DMS153 treated with DMSO at 0.1 percent for 48 hours (cell line): ENCODE measurements around the gene PLEKHS1.
"Not testable (repeated sequence)": the region's sequence is repeated elsewhere in the genome, so short reads cannot be mapped to it uniquely, and the experiment has no call there.

Source experiments
- DNase-seq: peaks from one replicate; lab custom pipeline; 2025; ENCODE audit not compliant: unreplicated experiment; lab: John Stamatoyannopoulos, UW

Gene PLEKHS1

DNA sequence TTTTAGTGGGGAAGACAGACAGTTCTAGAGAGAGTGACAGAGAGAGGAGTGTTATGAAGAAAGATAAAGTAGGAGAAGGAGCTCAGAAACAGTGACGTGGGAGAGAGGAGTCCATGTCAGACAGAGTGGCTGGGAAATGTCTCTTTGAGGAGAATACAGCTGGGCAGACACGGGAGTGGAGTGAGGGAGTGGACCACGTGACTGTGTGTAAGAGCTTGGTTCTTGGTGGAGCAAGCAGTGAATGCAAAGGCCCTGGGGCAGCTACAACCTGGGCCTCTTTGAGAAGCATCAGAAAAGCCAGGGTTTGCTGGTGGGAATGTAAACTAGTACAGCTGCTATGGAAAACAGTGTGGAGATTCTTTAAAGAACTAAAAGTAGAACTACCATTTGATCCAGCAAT lies 11.9 kb upstream of the PLEKHS1 start:
- DNase-seq, result no peak

DNA sequence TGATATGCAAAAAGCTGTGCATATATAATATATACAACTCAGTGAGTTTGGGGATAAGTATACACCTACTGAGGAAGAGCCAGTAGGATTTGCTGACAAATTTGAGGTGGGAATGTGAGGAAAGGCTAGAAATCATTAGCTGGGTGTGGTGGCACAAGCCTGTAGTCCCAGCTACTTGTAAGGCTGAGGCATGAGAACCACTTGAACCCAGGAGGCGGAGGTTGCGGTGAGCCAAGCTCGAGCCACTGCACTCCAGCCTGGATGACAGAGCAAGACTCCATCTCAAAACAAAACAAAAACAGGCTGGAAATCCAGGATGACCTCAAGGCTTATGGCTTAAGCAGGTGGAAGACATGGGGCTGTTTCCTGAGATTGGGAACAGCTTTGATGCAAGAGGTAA lies 10.6 kb upstream of the PLEKHS1 start:
- DNase-seq, result no peak

DNA sequence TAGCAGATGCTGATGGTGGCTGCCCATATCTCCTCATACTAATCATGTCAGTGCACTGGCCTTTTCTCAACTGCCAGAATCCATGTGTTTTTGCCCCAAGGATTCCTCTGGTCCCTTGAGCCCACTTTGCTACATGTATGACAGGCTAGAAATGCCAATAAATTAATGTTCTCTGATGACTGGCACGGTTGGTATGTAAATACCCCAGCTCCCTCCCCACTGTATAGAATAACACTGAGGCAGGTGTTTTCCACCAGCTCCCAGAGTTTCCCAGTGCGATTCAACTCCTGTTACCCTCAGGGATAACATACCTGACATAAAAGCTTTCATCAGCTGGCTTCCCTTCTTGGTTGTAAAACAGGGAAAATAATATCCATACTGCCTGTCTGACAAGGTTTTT lies 9.0 kb upstream of the PLEKHS1 start:
- no peak for DNase-seq

DNA sequence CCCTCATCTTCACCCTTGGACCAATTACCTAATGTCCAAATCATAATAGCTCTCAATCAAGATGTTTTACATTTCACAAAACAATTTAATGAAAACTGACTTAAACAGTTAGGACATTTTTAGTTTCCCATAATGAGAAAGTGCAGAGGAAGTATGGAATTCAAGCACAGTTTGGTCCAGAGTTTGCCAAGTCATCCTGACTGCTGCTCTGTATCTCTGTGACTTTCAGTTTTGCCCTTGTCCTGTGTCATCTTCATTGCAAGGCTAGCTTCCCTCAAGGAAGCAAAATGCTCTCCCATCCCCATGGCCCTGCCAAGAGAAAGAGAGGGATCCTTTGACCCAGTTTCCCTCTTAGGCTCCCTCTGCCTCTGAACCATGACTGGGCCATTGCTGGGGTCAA lies 7.9 kb upstream of the PLEKHS1 start:
- no peak for DNase-seq

DNA sequence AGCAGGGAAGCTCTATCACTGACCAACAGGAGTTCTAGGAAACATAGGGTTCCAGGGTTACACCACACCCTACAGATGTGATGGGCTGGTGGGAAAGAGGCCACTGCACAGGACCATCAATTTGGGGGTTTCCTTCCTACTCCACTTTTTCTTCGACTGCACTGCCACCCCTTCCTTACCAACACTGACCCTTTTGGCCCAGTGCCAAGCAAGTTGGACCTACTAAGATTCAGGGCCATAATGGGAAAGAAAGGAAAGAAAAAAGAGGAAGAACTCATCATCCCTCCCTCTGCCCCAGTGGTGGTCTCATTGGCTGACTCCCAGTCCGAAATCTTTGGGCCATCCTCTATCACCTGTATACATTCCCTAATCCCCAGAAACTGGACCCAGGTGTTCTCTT lies 6.1 kb upstream of the PLEKHS1 start:
- no peak for DNase-seq

DNA sequence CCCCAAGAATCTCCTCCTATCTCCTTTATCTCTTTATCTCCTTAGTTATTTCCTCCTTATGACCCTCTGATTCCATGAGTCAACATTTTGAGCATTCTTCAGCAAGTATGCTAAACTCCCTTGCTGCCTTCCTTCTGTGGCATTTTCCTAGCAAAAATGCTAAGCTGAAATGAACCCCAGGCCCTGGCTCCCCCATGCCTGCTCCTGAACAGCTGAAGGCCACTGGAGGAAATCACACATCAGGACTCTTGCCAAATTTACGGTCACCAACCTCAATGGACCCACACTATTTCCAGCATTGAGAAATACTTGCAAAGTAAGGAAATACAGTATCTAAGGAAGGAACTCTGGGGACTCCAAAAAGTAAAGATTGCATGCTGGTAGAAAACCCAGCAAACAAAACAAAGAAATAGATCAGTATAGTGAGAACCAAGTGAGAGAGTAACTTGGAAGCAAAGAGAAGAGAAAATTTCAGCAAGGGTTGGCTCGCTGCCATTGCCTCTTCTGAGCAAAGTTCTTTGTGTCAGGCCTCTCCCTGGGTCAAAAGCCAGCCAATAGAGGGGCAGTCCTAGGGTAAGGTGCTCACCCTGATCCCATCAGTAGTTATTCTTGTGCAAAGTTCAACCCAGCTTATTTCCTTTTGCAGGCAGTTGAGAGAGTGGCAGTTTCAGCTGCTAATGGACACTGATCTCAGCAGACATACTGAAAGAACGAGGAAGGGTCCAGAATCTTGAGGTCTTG lies 5.1 kb upstream of the PLEKHS1 start:
- no peak for DNase-seq

DNA sequence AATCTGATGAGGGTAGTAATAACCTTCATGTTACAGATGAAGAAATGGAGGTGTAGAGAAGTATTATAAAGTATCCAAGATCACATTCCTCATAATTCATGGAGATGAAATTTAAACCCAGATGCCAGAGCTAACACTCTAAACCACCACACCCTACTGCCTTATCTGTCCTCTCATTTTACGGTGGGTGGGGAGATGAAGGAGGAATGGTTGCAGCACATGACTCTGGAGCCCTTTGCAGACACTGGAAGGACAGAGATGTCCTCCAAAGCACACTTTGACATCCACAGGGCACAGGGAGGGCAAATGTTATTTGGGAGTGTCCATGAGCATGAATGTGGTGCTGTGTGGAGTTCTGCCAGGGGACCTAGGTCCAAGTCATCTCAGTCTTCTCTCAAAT lies 1.1 kb downstream of the PLEKHS1 start:
- no peak for DNase-seq

DNA sequence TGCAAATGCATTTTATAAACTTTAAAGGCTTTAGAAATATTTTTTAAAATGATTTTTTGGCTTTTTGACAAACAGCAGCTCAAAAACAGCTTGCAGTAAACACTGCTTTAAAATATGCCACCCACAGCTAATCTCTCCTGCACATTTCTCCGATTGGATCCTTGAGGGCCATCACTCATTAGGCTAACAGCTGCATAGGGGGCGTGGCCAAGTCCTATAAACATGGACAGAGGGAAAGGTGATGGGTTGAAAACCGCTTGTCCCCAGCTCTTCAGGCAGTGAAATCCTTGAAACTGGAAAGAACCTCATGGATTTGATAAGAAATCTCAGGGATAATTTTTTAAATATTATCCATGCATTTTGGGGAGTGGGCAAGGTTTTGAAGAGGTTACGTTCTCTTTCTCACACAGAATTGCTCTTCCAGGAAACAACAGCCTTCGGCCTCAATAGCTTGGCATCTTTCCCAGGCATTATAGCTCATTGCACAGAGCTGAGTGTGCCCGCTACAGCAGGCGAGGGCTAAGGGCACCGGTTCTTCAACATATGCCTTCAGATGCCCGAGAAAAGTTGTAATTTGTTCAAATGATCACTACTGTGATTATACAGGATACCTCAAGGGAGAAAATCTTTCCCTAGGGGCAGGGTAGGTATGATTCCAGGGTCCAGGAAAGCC lies 1.7 kb downstream of the PLEKHS1 start:
- no peak for DNase-seq

DNA sequence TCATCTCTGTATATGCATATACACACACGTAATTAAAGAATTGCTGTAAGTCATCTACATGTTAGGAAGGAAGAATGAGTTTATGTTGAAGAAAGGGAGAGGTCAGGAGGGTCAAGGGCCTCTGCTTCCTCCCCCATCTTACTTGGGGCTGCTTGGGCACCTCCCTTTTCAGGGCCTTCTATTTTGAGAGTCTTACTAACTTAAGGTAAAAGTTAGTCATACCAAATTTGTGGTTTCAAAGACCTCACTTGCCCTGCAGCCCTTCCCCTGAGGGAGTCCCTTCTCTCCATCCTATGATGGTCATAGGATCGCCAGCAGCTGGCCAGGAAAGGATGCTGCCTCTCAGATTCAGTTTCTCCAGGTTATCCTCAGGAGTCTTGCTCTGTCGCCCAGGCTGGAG lies 2.6 kb downstream of the PLEKHS1 start:
- DNase-seq, result no peak

DNA sequence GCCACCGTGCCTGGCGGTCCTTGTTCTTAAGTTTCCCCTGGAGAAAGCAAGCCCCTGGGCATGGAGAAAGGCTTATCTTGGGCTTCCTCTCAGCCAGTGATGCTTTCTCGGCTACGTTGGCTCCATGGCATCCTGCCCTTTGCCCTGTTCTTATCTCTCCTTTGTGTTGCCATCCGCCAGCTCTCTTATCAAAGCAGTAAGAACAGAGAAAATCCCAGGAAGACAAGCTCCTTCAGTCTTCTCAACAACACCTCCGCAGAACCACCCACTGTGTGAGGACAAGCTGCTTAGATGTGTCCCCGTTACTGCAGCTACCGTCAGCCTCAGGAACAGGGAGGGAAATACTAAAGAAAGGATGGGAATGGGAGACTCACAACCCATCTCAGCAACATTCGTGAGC lies 3.3 kb downstream of the PLEKHS1 start:
- no peak for DNase-seq

DNA sequence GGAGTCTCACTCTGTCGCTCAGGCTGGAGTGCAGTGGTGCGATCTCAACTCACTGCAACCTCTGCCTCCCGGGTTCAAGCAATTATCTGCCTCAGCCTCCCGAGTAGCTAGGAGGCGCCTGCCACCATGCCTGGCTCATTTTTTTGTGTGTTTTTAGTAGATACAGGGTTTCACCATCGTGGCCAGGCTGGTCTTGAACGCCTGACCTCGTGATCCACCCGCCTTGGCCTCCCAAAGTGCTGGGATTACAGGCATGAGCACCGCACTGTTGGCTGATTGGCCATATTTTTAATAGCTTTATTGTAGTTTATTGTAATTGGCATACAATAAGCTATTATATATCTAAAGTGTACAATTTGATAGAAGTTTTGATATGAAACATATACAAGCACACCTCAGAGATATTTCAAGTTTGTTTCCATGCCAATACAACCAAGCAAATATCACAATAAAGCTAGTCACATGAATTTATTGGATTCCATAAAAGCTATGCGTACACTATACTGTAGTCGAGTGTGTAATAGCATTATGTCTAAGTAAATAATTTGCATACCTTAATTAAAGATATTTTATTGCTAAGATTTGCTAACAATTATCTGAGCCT lies 5.6 kb downstream of the PLEKHS1 start:
- DNase-seq, result no peak

DNA sequence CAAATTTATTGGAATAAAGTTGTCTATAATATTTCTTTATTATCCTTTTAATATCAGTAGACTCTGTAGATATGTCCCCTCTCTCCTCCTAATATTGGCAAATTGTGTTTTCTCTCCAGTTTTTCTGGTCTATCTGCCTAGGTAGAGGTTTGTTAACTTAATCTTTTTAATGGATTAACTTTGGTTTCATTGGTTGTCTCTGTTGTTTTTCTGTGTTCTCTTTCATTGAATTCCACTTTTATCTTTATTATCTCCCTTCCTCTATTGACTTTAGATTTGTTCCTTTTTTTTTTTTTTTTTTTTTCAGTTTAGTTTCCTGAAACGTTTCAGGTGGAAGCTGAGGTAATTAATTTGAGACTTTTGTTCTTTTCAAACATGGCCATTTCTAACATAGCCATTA lies 10.6 kb downstream of the PLEKHS1 start:
- no peak for DNase-seq

DNA sequence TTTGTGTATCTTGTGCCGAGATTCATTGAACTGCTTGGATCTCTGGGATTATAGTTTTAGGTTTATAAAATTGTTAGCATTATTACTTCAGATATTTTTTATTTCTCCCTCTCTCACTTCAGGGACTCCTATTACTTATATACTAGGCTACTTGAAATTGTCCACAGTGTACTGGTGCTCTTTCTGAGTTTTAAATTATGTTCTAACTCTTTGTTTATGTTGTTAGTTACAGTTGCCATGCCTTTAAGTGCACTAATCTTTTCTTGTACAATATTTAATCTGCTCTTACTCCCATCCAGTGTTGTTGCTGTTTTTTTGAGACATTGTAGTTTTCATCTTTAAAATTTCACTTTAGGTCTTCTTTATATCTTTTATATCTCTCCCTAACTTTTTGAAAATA lies 13.1 kb downstream of the PLEKHS1 start:
- DNase-seq, result no peak

DNA sequence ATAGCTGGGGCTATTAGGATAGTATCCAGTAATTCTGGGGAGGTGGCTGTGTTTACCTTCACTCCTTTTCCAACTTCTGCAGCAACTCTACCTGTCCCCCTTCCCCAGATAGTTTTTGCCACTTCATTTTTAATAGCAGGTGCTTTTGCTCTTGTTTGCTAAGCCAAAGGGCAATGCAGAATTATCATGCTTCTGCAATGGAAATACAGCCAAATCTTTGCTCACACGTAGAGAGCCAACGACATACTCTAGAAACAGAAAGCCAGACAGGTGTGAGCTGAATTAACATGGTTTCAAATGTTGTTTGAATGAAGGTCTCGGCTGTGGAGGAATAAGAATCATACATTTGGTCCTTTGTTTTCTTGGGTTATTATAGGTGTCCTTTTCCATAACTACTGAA lies 14.4 kb downstream of the PLEKHS1 start:
- DNase-seq, result no peak

DNA sequence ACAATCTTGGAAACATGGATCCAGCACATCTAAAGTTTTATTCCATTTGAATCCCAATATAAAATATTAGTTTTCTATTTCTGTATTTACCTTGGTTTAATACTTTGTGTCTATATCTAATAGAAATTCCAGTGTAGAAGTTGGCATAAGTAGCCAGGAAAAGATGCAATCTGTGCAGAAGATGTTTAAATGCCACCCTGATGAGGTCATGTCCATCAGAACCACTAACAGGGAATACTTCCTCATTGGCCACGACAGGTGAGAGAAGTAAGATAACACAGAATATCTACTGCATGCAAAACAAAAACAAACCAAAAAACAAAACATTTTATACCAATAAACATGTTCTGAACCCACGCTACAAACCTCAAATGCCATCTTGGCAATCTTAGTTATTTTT lies 15.7 kb downstream of the PLEKHS1 start:
- no peak for DNase-seq

DNA sequence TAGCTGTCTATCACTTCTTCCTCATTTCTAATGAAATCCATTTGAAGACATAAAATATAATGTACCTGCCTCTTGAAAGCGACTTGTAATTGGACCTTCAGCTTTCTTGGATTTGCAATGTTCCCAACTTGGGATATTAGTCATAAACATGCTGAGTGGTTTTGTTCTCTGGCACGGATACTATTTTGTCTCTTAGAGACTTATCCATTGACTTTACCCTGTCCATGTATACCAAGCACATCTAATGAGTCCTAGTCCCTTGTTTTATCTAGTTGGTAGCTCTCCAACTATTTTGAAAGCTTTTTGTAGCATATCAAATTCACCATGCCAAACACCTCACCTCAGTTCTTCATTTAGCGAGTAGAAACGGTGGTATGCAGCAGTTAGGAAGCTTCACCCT lies 18.9 kb downstream of the PLEKHS1 start:
- DNase-seq, result no peak

DNA sequence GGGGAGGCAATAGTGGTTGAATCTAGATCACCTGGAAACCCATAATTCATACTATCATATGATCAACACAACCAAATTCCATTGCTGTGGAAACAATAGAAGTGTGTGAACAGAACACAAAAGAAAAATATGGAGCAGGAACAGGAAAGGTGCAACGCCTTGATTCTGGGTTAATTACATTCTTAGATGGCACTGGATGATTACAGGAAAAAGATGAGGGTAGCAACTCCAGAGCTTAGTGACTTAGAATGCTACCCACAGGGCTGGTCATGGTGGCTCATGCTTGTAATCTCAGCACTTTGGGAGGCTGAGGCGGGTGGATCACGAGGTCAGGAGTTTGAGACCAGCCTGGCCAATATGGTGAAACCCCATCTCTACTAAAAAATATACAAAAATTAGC lies 19.6 kb downstream of the PLEKHS1 start:
- not testable (repeated sequence) for DNase-seq

DNA sequence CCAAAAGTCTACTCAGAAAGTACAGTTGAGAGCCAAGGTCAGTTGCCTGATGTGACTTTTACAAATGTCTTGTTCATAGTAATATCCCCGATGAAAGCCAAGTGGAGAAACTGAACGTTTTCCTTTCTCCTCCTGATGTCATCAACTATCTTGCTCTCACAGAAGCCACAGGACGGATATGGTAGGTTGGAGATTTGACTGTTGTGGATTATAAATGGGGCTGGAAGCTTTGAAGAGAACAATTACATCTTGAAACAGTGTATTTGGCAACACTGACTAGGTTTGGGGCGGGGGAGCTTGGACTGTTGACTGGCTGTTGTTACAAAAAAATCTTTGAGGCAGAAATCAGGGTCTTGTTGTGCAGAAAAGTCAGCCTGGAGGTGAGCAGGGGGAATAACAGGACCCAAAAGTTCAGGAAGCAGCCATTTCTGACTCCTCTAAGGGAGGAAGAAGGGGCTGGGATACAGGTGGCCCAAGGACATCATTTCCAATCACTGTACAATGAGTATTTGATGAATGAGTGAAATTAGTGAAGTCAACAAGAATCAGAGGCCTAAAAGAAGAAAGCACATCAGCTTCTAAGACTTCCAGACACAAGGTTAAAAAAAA lies 24.3 kb downstream of the PLEKHS1 start:
- no peak for DNase-seq

DNA sequence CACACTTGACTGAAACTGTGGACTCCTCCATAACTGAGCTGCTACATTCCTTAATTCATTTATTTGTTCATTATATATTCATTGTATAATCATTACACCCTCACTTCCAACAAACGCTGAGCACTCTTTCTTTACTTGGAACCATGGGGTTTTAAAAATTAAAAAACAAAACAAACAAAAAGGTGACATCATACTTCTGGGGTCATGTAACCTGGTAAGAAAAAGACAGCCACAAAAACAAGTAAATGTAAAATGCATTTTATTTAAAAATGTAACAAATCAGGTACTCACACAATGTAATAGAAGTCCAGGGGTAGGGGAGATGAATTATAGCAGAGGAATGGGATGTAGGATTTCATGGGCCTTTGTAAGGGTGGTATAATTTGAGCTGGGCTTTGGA lies 25.1 kb downstream of the PLEKHS1 start:
- DNase-seq, result no peak

DNA sequence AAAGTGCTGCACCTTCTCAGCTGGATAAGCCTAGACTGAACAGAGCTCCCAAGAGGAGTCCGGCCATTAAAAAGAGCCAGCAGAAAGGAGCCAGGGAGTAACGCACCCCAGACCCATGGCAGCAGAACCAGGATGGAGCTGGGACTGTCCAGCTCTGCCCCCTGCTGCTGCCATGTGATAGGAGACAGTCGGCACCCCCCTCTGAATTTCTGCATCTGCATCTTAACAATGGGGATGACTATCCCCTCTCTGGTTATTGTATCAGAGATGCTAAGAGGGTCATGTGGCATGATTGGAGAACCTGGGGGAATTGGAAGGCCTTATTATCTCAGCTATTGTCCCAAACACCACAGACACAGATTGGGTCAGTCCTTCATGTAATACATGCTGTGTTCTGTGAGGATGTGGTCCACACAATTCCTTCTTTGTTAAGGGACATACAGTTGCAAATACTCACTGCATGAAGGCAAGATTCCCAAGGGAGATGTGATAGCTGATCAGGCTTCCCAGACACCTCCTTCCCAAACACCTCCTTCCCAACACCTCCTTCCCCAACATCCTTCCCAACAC lies 29.3 kb downstream of the PLEKHS1 start:
- no peak for DNase-seq

DNA sequence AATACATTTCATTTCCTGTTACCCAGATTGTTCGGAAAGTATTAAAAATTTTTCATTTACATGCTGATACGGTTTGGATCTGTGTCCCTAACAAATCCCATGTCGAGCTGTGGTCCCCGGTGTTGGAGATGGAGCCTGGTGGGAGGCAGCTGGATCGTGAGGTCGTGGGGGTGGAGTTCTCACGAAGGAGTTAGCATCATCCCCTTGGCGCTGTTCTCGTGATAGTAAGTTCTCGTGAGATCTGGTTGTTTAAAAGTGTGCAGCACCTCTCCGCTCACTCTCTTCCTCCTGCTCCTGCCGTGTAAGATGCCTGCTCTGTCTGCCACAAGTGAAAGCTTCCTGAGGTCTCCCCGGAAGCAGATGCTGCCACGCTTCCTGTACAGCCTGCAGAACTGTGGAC lies 30.9 kb downstream of the PLEKHS1 start:
- no peak for DNase-seq
